ENCODE measurements around the gene VKORC1L1. TPM values are rescaled to one million over a fixed set of nuclear protein-coding genes. Genes with fewer than 3 reads are reported as not detected.
"Not testable (repeated sequence)": the region's sequence is repeated elsewhere in the genome, so short reads cannot be mapped to it uniquely, and the experiment has no call there.

VKORC1L1 gene
- total RNA-seq, 1 experiment from 2014 or later: 29.4 TPM

DNA sequence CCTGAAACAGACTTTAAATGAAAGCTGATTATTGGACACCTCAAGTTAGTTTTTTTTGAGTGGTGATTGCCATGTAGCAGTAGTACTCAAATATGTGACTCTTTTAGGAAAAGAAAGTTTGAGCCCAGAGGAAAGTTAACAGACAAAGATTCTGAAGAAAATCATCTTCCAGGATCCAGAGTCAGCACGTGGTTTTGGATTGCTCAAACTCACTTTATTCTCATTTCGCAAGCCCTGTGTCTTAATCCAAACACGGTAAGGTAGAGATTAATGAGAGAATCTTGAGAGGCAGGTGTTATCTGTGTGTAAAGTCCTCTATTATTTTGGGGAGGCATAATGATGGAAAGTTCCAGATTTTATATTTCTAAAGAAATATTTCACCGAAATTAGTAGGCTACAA is 2.8 kb downstream of the VKORC1L1 start:
- H3T11ph ChIP-seq (ENCODE audit: low read length); H3K56ac ChIP-seq (ENCODE audit: insufficient read length, low read depth, low read length); H3K27me3 Mint-ChIP-seq (ENCODE audit: low read depth); H3K4me1 ChIP-seq (ENCODE audit: insufficient read depth, low read length); H3K4ac ChIP-seq (ENCODE audit: low read depth, low read length); H3K79me1 ChIP-seq (ENCODE audit: insufficient read depth, low read depth, low read length, poor library complexity, severe bottlenecking); H3K14ac ChIP-seq (ENCODE audit: insufficient read depth, low read length); H4K20me1 ChIP-seq (ENCODE audit: control insufficient read depth, insufficient read depth, insufficient read length); DNase-seq; H4K91ac ChIP-seq (ENCODE audit: insufficient read length, low read depth, low read length); H3K4me2 ChIP-seq (ENCODE audit: insufficient read depth, insufficient read length, low read length); H3K27ac Mint-ChIP-seq; H2BK15ac ChIP-seq (ENCODE audit: low read depth, low read length); H3K9me3 ChIP-seq (ENCODE audit: control insufficient read depth, low read depth, low read length); H3K23ac ChIP-seq (ENCODE audit: insufficient read length, low read depth, low read length); H2AFZ ChIP-seq (ENCODE audit: low read length); H2BK20ac ChIP-seq (ENCODE audit: low read depth, low read length, poor library complexity, severe bottlenecking); H2AK5ac ChIP-seq (ENCODE audit: insufficient read length, low read length); H2BK12ac ChIP-seq (ENCODE audit: insufficient read length, low read depth, low read length); H2BK120ac ChIP-seq (ENCODE audit: low read depth, low read length, poor library complexity, severe bottlenecking); H3K9ac ChIP-seq (ENCODE audit: extremely low read depth, insufficient read length, low read length); H3K27me3 ChIP-seq (ENCODE audit: insufficient read depth, low read length); H2BK5ac ChIP-seq (ENCODE audit: insufficient read length, low read length); H3K23me2 ChIP-seq (ENCODE audit: insufficient read length, low read depth, low read length, poor library complexity, severe bottlenecking); H3K9me3 Mint-ChIP-seq; H4K5ac ChIP-seq (ENCODE audit: insufficient read length, low read depth, low read length); H3K79me2 ChIP-seq (ENCODE audit: insufficient read depth, low read length); H3K36me3 Mint-ChIP-seq (ENCODE audit: insufficient read depth in 1 of 3, low read depth in 3 of 3); H3K18ac ChIP-seq (ENCODE audit: insufficient read length, low read depth, low read length); H4K8ac ChIP-seq (replicated peaks; ENCODE audit: insufficient read length, low read depth, low read length); H3K4me3 Mint-ChIP-seq; H3K27ac ChIP-seq (ENCODE audit: insufficient read length, low read depth, low read length): not testable (repeated sequence)
- peaks cover 12 to 15% of the 10 kb centered on the region in 2 experiments for H3K4me1 Mint-ChIP-seq
- WGBS (ENCODE audit: extremely low coverage, insufficient read length, low lambda C conversion rate): no CpG with 5 or more reads among the region's 4 CpGs

DNA sequence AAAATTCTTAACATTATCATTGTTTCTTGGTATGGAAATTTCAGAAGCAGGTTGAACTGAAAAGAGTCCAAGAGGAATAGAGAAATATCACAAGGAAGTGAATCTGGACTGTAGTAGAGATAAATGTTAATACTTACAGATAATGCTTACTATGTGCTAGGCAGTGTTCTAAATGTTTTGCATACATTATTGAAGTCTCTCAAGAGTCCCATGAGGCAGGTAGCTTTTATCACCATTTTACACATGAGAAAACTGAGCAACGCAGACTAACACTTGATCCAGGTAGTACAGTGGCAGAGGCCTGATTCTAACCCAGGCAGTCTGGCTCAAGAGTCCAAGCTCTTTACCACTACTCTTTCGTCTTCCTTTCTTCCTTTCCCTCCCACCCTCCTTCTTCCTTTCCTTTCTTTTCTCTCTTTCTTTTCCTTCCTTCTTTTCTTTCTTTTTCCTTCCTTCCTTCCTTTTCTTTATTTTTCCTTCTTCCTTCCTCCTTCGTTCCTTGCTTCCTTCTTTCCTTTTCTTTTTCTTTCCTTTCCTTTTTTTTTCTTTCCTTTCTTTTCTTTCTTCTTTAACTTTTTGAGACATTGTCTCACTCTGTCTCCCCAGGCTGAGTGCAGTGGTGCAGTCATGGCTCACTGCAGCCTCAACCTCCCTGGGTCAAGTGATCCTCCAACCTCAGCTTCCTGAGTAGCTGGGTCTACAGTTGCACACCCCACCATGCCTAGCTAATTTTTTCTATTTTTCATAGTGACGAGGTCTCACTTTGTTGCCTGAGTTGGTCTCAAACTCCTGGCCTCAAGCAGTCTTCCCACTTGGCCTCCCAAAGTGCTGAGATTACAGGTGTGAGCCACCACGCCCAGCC is 6.6 kb downstream of the VKORC1L1 start:
- Mint-ChIP-seq H3K4me1 (peaks cover 8 to 10% of the 10 kb centered on the region in 2 experiments; a peak in 3 of 4 replicates), H3K36me3 (ENCODE audit: insufficient read depth in 1 of 3, low read depth in 3 of 3) (peaks cover 3 to 13% (median 7%) of the 10 kb centered on the region in 3 experiments; a peak in 5 of 7 replicates), H3K27ac (peak overlapping the region in 2 of 3 experiments; percentile 48 to 80; a peak in 2 of 7 replicates), H3K4me3 (0 out of 5 replicates have a peak overlapping the region, but pooled peaks of 1 of the 2 experiments have one; percentile 29)
- H3K79me1 ChIP-seq (ENCODE audit: insufficient read depth, low read depth, low read length, poor library complexity, severe bottlenecking); H4K20me1 ChIP-seq (ENCODE audit: control insufficient read depth, insufficient read depth, insufficient read length); H4K91ac ChIP-seq (ENCODE audit: insufficient read length, low read depth, low read length); H3K79me2 ChIP-seq (ENCODE audit: insufficient read depth, low read length); H2BK120ac ChIP-seq (ENCODE audit: low read depth, low read length, poor library complexity, severe bottlenecking); H2BK5ac ChIP-seq (ENCODE audit: insufficient read length, low read length); H3K4ac ChIP-seq (ENCODE audit: low read depth, low read length); H3K4me2 ChIP-seq (ENCODE audit: insufficient read depth, insufficient read length, low read length); H3K9ac ChIP-seq (ENCODE audit: extremely low read depth, insufficient read length, low read length); H2BK12ac ChIP-seq (ENCODE audit: insufficient read length, low read depth, low read length); H3T11ph ChIP-seq (ENCODE audit: low read length); DNase-seq; H3K27me3 Mint-ChIP-seq (ENCODE audit: low read depth); H2BK20ac ChIP-seq (ENCODE audit: low read depth, low read length, poor library complexity, severe bottlenecking); H3K18ac ChIP-seq (ENCODE audit: insufficient read length, low read depth, low read length); H2BK15ac ChIP-seq (ENCODE audit: low read depth, low read length); H3K27ac ChIP-seq (ENCODE audit: insufficient read length, low read depth, low read length); H2AFZ ChIP-seq (ENCODE audit: low read length); H3K56ac ChIP-seq (ENCODE audit: insufficient read length, low read depth, low read length); H3K27me3 ChIP-seq (ENCODE audit: insufficient read depth, low read length); H3K14ac ChIP-seq (ENCODE audit: insufficient read depth, low read length); H4K8ac ChIP-seq (replicated peaks; ENCODE audit: insufficient read length, low read depth, low read length); H3K23me2 ChIP-seq (ENCODE audit: insufficient read length, low read depth, low read length, poor library complexity, severe bottlenecking); H3K23ac ChIP-seq (ENCODE audit: insufficient read length, low read depth, low read length); H3K9me3 Mint-ChIP-seq; H3K9me3 ChIP-seq (ENCODE audit: control insufficient read depth, low read depth, low read length); H2AK5ac ChIP-seq (ENCODE audit: insufficient read length, low read length); H3K4me1 ChIP-seq (ENCODE audit: insufficient read depth, low read length); H4K5ac ChIP-seq (ENCODE audit: insufficient read length, low read depth, low read length): not testable (repeated sequence)
- WGBS (ENCODE audit: extremely low coverage, insufficient read length, low lambda C conversion rate): no CpG with 5 or more reads among the region's 5 CpGs

All from H9 (cell line).